Choroid plexus epithelial cell (primary cell): ENCODE measurements around the gene EFCAB10.
A peak's percentile ranks its signal among the peaks of the same experiment; 100 is the strongest.

Experiments
- DNase-seq: peaks from one replicate; pipeline ENCODE4 v3.0.0-alpha.2; 2010; ENCODE audit warnings: low read depth
- H3K4me3 ChIP-seq: 2 replicates; pipeline ENCODE4 v1.5.1; 2011; ENCODE audit warnings: low read depth, mild to moderate bottlenecking, control low read depth, low read length, moderate library complexity
- TF ChIP-seq, protein P1 (sequence below): conservative IDR thresholded peaks from 2 replicates; pipeline ENCODE4 v1.5.1; 2011; ENCODE audit warnings: low read depth, mild to moderate bottlenecking, control low read depth, inconsistent platforms, low read length, moderate library complexity

Gene EFCAB10

DNA sequence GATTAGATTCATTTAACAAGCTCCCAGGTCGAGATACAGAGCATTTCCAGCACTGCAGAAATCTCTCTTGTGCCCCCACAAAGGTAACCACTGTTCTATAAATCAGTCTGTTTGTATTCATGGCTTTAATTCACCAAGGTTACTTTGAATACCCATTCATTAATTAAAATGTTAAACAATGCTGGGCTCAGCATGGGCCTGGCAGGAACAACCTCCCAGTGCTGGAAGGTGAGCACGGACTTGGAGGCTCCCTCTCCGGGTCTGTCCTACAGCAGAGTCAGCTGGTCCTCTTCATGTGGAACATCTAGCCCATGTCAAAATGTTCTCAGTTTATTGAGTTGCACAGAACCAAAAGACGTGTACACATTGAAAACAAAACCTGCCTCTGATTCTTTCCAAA lies 15.6 kb upstream of the EFCAB10 start:
- H3K4me3 ChIP-seq = no peak overlapping the region
- TF ChIP-seq, protein P1, sequence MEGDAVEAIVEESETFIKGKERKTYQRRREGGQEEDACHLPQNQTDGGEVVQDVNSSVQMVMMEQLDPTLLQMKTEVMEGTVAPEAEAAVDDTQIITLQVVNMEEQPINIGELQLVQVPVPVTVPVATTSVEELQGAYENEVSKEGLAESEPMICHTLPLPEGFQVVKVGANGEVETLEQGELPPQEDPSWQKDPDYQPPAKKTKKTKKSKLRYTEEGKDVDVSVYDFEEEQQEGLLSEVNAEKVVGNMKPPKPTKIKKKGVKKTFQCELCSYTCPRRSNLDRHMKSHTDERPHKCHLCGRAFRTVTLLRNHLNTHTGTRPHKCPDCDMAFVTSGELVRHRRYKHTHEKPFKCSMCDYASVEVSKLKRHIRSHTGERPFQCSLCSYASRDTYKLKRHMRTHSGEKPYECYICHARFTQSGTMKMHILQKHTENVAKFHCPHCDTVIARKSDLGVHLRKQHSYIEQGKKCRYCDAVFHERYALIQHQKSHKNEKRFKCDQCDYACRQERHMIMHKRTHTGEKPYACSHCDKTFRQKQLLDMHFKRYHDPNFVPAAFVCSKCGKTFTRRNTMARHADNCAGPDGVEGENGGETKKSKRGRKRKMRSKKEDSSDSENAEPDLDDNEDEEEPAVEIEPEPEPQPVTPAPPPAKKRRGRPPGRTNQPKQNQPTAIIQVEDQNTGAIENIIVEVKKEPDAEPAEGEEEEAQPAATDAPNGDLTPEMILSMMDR = no peak
- DNase-seq = no peak

- no peak overlapping the region for H3K4me3 ChIP-seq
- DNase-seq = no peak
- TF ChIP-seq, protein P1 = peak; percentile 28
Measured at GRCh38 chr7:105594034-105594433, 12.7 kb upstream of the EFCAB10 start.

DNA sequence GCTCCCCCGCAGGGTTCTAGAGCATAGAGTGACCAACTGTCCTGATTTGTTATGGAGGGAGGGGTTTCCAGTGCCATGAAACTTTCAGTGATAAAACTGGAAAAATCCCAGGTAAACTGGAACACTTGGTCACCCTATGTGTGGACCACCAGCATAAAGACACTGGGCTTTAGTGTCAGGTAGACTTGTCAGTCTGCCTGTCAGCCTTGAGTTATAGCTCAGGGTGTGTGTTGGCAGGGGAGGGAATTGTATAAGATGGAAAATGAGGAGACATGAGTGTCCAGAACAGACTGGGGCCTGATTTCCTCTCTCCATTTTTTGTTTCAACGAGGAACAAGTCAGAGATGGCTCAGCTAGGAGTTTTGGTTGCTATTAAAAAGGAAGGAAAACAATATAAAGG lies 10.2 kb upstream of the EFCAB10 start:
- H3K4me3 ChIP-seq = no peak overlapping the region
- no peak for DNase-seq
- TF ChIP-seq, protein P1 = no peak

GRCh38 chr7:105590793-105591192 lies 9.5 kb upstream of the EFCAB10 start:
- no peak for DNase-seq
- TF ChIP-seq, protein P1 = no peak

GRCh38 chr7:105589356-105590077 lies 8.2 kb upstream of the EFCAB10 start:
- no peak overlapping the region for H3K4me3 ChIP-seq
- TF ChIP-seq, protein P1 = peak; percentile 76
- DNase-seq = peak; percentile 90

More at GRCh38 chr7:105590793-105591192, 9.5 kb upstream of the EFCAB10 start:
- no peak overlapping the region for H3K4me3 ChIP-seq

DNA sequence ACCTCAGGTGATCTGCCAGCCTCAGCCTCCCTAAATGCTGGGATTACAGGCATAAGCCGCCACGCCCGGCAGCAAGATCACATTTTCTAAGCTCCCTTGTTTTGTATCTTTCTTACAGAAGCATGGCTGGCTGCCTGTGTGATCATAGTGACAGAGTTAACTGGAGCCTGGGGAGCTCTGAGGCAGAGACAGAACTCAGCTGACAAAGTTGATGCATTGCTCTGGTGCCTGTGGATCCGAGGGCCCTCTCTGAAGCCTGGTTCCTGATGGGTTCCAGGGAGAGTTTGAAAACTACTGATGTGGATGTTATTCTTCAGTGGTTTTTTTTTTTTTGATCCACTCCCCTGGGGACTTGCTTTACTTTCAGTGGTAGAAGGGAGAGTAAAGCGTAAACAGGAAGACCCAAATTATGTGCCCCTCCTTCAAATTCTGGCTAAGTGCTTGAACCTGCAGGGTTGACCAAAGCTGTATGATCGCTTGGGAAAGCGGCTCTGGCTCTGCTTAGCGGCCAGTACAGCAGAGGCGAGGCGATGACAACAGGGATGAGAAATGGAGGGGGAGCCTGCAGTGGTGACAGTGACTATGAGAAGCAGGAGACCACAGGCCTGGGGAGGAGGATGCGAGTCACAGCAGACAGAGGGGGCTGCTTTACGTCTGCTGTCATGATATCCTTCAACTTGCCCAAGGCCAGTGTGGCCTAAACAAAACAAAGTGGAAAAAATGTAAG lies 6.8 kb upstream of the EFCAB10 start:
- DNase-seq = no peak
- TF ChIP-seq, protein P1 = no peak

More for the DNA sequence above, 6.8 kb upstream of the EFCAB10 start:
- no peak overlapping the region for H3K4me3 ChIP-seq
